GM12878 (cell line): ENCODE data around the gene CDC25C. TPM values are rescaled to one million over a fixed set of nuclear protein-coding genes. Genes with fewer than 3 reads are reported as not detected.
"Not testable (repeated sequence)": the region's sequence is repeated elsewhere in the genome, so short reads cannot be mapped to it uniquely, and the experiment has no call there.

ENCODE experiments used
- ATAC-seq: fragments of 200-7000 bp; cut with Tn5 transposase; 3 replicates; pipeline ENCODE4 v1.9.1; 2020; ENCODE audit warnings: mild to moderate bottlenecking, moderate library complexity
- BruUV-seq: library from RNA; stranded (reverse); fragments of 400-500 nt; replicated peaks from 2 replicates; lab custom pipeline; 2021; lab: Mats Ljungman, UMichigan
- CTCF ChIA-PET: fragments of 300-600 bp; sonication (Branson Sonifier 250); formaldehyde crosslinking; extraction: SDS; loops from one replicate; lab custom pipeline; 2021; ENCODE audit warnings: inconsistent platforms; lab: Yijun Ruan, JAX
- POLR2A ChIA-PET: fragments of 350-600 bp; formaldehyde crosslinking; extraction: SDS; loops from one replicate; lab custom pipeline; 2021; ENCODE audit warnings: inconsistent platforms; lab: Charles Lee
- RAD21 ChIA-PET: fragments of 300-600 bp; sonication (Branson Sonifier 250); formaldehyde crosslinking; loops from one replicate; lab custom pipeline; 2023; ENCODE audit warnings: antibody characterized with exemption; ENCODE audit not compliant: unreplicated experiment; lab: Charles Lee
- SMC1A ChIA-PET: fragments of 300-600 bp; sonication (Branson Sonifier 250); formaldehyde crosslinking; loops from one replicate; lab custom pipeline; 2023; ENCODE audit not compliant: unreplicated experiment, uncharacterized antibody; lab: Charles Lee
- DNase-seq: peaks from one replicate; pipeline ENCODE4 v3.0.0-alpha.2; 2011; ENCODE audit warnings: low read depth, low spot score
- FAIRE-seq: peaks from 3 replicates; lab custom pipeline; 2011; peaks lifted over from hg19 to GRCh38; lab: Jason Lieb, UNC
- H2AFZ ChIP-seq: 2 replicates; pipeline ENCODE4 v1.6.0; 2011; ENCODE audit warnings: low read depth, low read length, control low read depth; ENCODE audit not compliant: control insufficient read depth
- H3K27ac ChIP-seq: 2 replicates; pipeline ENCODE4 v1.5.1; 2011; ENCODE audit warnings: control low read depth; ENCODE audit not compliant: control insufficient read depth, insufficient read depth
- H3K27me3 ChIP-seq, 2 experiments: replicated peaks in 1 of 2; 2 replicates each; pipeline versions ENCODE4 v1.6.0 to v1.6.1; 2011; ENCODE audit warnings: low read length in 1 of 2; ENCODE audit not compliant: control insufficient read depth in 2 of 2, insufficient read depth in 2 of 2
- H3K36me3 ChIP-seq, 2 experiments: 2 replicates each; pipeline ENCODE4 v1.5.1; 2011; ENCODE audit warnings: low read length in 1 of 2; ENCODE audit not compliant: control insufficient read depth in 2 of 2, insufficient read depth in 2 of 2
- H3K4me1 ChIP-seq: 2 replicates; pipeline ENCODE4 v1.6.1; 2011; ENCODE audit warnings: mild to moderate bottlenecking, low read length, moderate library complexity, mixed read lengths; ENCODE audit not compliant: control insufficient read depth, insufficient read depth
- H3K4me2 ChIP-seq: 2 replicates; pipeline ENCODE4 v1.6.0; 2011; ENCODE audit warnings: control low read depth; ENCODE audit not compliant: control insufficient read depth, insufficient read depth
- H3K4me3 ChIP-seq: fragments of 200-600 bp; sonication (generic); 2 replicates; pipeline ENCODE4 v1.5.1; 2016
- H3K79me2 ChIP-seq: 2 replicates; pipeline ENCODE4 v1.6.0; 2011; ENCODE audit warnings: low read length; ENCODE audit not compliant: control insufficient read depth, insufficient read depth
- H3K9ac ChIP-seq: 2 replicates; pipeline ENCODE4 v1.8.0; 2011; ENCODE audit warnings: low read length, control low read depth, mixed read lengths; ENCODE audit not compliant: control insufficient read depth, insufficient read depth
- H3K9me3 ChIP-seq: replicated peaks from 3 replicates; pipeline ENCODE4 v1.5.1; 2011; ENCODE audit warnings: mild to moderate bottlenecking, low read length; ENCODE audit not compliant: control insufficient read depth, insufficient read depth
- H4K20me1 ChIP-seq: 2 replicates; pipeline ENCODE4 v1.6.0; 2011; ENCODE audit not compliant: control insufficient read depth, insufficient read depth
- WGBS: methylation state at CpG from one replicate; pipeline ENCODE4 v1.1.6; 2016; ENCODE audit warnings: low lambda C conversion rate; ENCODE audit not compliant: insufficient replicate concordance, insufficient coverage; ENCODE audit errors: missing lambda C conversion rate; 5-methylcytosine and 5-hydroxymethylcytosine counted together
- in situ Hi-C: fragments of 300-500 bp; cut with MboI; formaldehyde crosslinking; loops from 9 replicates; pipeline ENCODE4 v1.14.3; 2018; ENCODE audit warnings: mixed read lengths
- intact Hi-C: fragments of 100-400 bp; cut with micrococcal nuclease; formaldehyde crosslinking; loops from one replicate; pipeline ENCODE4 v1.14.2; 2022; ENCODE audit not compliant: unreplicated experiment
- polyA plus RNA-seq, 11 experiments: library from polyadenylated mRNA; depleted of rRNA in 4 of 11; unstranded in 6 of 11; stranded (reverse) in 5 of 11; fragments of >200 nt; fragmentation: Nextera tagmentation in 4 of 11; fragmentation: Illumina TruSeq in 1 of 11; extraction: Ambion mirVana in 4 of 11; extraction: Trizol in 1 of 11; gene quantifications; 1 replicate in 1 of 11; 2 replicates in 10 of 11; pipeline versions ENCODE4 v1.2.1 to v1.2.3, GENCODE V29; 2011 to 2016; ENCODE audit warnings: inconsistent platforms in 2 of 11, missing spikeins in 2 of 11, low read depth in 1 of 11
- total RNA-seq, 4 experiments: library from RNA; depleted of rRNA in 3 of 4; stranded (reverse); fragments of >200 nt in 3 of 4; fragmentation: Illumina TruSeq in 1 of 4; extraction: Trizol in 1 of 4; gene quantifications; 2 replicates each; pipeline versions ENCODE4 v1.2.1 to v1.2.3, GENCODE V29; 2013 to 2021
- TF ChIP-seq, protein P1 (sequence below): fragments of 450-650 bp; formaldehyde crosslinking; IDR thresholded peaks from 2 replicates; pipeline ENCODE4 v1.5.0; 2022; ENCODE audit warnings: mild to moderate bottlenecking, missing genetic modification characterization
- TF ChIP-seq, protein P2 (sequence below): fragments of 150-350 bp; IDR thresholded peaks from 2 replicates; pipeline ENCODE4 v1.6.1; 2016; ENCODE audit warnings: low read depth, low read length

Gene CDC25C
- total and polyA plus RNA-seq, 10 of the 15 experiments (the other 5 are each of a cell fraction or from before 2014, with no cell fraction given) = 9.2 to 30.7 (median 14.9) TPM

DNA sequence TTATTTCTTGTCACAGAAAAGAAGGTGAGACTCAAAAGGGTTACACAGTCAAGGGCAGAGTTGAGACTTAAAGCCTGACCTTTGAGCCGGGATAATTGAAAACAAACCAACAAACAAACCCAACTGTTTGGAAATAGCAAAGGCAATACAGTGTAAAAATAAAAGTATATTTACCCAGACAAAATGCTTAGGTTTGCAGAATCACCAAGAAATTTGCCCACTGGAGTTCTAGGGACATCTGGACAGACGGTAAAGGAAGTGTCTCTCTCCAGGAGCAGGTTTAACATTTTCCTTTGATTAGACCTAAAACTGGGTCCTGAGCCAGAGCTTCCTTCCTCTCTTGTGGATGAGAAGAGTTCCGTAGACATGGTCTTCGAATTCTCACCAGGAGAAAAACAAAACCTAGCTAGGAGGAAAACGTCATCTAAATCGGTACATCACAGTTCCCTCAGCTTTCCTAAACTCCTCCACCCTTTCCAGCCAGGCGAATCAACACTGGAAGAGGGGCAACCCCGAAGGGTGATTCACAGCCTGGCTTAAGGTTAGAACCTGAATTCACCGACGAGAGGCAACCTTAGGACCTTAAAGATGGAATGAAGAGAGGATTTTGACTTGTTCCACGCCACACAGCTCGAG, 673 bp downstream of the CDC25C start (continued):
- TF ChIP-seq, protein P1, sequence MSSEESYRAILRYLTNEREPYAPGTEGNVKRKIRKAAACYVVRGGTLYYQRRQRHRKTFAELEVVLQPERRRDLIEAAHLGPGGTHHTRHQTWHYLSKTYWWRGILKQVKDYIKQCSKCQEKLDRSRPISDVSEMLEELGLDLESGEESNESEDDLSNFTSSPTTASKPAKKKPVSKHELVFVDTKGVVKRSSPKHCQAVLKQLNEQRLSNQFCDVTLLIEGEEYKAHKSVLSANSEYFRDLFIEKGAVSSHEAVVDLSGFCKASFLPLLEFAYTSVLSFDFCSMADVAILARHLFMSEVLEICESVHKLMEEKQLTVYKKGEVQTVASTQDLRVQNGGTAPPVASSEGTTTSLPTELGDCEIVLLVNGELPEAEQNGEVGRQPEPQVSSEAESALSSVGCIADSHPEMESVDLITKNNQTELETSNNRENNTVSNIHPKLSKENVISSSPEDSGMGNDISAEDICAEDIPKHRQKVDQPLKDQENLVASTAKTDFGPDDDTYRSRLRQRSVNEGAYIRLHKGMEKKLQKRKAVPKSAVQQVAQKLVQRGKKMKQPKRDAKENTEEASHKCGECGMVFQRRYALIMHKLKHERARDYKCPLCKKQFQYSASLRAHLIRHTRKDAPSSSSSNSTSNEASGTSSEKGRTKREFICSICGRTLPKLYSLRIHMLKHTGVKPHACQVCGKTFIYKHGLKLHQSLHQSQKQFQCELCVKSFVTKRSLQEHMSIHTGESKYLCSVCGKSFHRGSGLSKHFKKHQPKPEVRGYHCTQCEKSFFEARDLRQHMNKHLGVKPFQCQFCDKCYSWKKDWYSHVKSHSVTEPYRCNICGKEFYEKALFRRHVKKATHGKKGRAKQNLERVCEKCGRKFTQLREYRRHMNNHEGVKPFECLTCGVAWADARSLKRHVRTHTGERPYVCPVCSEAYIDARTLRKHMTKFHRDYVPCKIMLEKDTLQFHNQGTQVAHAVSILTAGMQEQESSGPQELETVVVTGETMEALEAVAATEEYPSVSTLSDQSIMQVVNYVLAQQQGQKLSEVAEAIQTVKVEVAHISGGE (CRISPR knock-in tag) = no peak
- TF ChIP-seq, protein P2, sequence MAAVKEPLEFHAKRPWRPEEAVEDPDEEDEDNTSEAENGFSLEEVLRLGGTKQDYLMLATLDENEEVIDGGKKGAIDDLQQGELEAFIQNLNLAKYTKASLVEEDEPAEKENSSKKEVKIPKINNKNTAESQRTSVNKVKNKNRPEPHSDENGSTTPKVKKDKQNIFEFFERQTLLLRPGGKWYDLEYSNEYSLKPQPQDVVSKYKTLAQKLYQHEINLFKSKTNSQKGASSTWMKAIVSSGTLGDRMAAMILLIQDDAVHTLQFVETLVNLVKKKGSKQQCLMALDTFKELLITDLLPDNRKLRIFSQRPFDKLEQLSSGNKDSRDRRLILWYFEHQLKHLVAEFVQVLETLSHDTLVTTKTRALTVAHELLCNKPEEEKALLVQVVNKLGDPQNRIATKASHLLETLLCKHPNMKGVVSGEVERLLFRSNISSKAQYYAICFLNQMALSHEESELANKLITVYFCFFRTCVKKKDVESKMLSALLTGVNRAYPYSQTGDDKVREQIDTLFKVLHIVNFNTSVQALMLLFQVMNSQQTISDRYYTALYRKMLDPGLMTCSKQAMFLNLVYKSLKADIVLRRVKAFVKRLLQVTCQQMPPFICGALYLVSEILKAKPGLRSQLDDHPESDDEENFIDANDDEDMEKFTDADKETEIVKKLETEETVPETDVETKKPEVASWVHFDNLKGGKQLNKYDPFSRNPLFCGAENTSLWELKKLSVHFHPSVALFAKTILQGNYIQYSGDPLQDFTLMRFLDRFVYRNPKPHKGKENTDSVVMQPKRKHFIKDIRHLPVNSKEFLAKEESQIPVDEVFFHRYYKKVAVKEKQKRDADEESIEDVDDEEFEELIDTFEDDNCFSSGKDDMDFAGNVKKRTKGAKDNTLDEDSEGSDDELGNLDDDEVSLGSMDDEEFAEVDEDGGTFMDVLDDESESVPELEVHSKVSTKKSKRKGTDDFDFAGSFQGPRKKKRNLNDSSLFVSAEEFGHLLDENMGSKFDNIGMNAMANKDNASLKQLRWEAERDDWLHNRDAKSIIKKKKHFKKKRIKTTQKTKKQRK = no peak

DNA sequence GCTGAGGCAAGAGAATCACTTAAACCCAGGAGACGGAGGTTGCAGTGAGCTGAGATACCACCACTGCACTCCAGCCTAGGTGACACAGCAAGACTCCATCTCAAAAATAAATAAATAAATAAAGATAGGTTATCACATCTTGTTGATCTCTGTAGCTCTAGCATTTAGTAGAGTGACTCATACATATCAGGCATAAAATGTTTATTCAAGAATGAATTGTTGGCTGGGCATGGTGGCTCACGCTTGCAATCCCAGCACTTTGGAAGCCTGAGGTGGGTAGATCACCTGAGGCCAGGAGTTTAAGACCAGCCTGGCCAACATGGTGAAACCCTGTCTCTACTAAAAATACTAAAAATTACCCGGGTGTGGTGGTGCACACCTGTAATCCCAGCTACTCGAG, 13.4 kb downstream of the CDC25C start:
- ATAC-seq, BruUV-seq, H3K9me3 ChIP-seq, H3K27me3 ChIP-seq, H3K9ac ChIP-seq, H3K4me2 ChIP-seq, FAIRE-seq, DNase-seq, H3K27ac ChIP-seq, H3K4me1 ChIP-seq, H3K79me2 ChIP-seq, intact Hi-C loops, H2AFZ ChIP-seq, H3K36me3 ChIP-seq, H3K4me3 ChIP-seq, H4K20me1 ChIP-seq, RAD21 ChIA-PET, in situ Hi-C loops: not testable (repeated sequence)
- ChIA-PET SMC1A (interaction anchor here (1.6 kb wide), 1 partner anchor 9 kb away, joined by 4 read pairs; no protein-coding TSS in a partner anchor), POLR2A (interaction anchor here (0.6 to 0.7 kb wide), 2 partner anchors 27 to 174 kb away, joined by 5 read pairs; no protein-coding TSS in a partner anchor), CTCF (interaction anchor here (1.0 kb wide), 1 partner anchor 17 kb away, joined by 4 read pairs; no protein-coding TSS in a partner anchor)
- WGBS = 89% methylated on average over 4 of the region's 4 CpGs
